Stimulated activated CD4-positive, alpha-beta T cell treated with anti-CD3 and anti-CD28 coated beads, Interleukin-1b, Interleukin-23, amount 100 ng/mL, for 1 hour (primary cell): ENCODE data around the gene TAF4.
"Not testable (repeated sequence)": the region's sequence is repeated elsewhere in the genome, so short reads cannot be mapped to it uniquely, and the experiment has no call there.

Experiments used
- DNase-seq, 2 donors: peaks; one replicate each; pipeline ENCODE4 v3.0.0-alpha.2; 2020; ENCODE audit warnings: low read depth in 2 of 2

Gene TAF4

DNA sequence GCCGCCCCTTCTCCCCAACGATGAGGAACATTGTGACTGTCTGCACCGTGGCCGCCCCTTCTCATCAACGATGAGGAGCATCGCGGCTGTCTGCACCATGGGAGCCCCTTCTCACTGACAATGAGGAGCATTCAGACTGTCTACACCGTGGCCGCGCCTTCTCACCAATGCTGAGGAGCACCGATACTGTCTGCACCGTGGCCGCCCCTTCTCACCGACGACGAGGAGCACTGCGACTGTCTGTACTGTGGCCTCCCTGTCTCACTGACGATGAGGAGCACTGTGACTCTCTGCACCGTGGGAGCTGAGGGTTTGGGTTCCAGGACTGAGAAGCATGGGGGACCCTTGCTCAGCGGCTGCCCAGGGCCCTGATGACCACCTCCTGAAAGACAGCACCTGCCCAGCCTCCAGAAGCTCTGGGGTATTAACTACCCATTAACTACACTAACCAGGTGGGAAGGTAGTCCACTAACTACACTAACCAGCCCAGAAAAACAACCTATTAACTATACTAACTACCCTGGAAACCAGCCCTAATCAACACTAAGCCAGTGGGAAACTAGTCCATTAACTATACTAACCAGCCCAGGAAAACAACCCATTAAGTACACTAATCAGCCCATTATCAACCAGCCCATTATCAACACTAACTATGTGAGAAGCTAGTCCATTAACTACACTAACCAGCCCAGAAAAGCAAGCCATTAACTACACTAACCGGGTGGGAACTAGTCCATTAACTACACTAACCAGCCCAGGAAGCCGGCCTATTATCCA is 116.9 kb downstream of the TAF4 start:
- no peak for DNase-seq

DNA sequence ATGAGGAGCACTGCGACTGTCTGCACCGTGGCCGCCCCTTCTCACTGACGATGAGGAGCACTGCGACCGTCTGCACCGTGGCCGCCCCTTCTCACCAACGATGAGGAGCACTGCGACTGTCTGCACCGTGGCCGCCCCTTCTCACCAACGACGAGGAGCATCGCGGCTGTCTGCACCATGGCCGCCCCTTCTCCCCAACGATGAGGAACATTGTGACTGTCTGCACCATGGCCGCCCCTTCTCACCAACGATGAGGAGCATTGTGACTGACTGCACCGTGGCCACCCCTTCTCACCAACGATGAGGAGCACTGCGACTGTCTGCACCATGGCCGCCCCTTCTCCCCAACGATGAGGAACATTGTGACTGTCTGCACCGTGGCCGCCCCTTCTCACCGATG is 117.6 kb downstream of the TAF4 start:
- not testable (repeated sequence) for DNase-seq

DNA sequence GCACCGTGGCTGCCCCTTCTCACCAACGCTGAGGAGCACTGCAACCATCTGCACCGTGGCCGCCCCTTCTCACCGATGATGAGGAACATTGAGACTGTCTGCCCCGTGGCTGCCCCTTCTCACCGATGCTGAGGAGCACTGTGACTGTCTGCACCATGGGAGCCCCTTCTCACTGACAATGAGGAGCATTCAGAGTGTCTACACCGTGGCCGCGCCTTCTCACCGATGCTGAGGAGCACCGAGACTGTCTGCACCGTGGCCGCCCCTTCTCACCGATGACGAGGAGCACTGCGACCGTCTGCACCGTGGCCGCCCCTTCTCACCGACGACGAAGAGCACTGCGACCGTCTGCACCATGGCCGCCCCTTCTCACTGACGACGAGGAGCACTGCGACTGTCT is 120.2 kb downstream of the TAF4 start:
- not testable (repeated sequence) for DNase-seq

DNA sequence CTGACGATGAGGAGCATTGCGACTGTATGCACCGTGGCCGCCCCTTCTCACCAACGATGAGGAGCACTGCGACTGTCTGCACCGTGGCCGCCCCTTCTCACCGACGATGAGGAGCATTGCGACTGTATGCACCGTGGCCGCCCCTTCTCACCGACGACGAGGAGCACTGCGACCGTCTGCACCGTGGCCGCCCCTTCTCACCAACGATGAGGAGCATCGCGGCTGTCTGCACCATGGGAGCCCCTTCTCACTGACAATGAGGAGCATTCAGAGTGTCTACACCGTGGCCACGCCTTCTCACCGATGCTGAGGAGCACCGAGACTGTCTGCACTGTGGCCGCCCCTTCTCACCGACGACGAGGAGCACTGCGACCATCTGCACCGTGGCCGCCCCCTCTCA is 120.7 kb downstream of the TAF4 start:
- not testable (repeated sequence) for DNase-seq

DNA sequence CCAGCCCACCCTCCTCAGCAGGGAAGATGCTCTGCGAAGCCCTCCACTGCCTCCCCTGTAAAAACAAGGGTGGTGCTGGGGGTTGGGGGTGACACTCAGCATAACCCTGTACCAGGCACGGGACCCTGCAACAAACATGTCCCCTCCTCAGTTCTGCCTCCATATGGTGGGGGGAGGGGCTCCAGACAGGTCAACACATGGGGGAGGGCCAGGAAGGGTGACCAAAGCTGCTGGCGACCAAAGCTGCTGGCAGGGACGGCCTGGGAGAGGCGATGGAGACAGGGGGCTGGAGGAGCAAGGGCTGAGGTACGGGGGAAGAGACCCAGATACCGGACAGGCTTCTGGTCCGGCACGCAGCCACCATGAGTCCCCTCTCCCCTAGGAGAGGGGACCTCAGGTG is 123.2 kb downstream of the TAF4 start:
- DNase-seq = no peak

DNA sequence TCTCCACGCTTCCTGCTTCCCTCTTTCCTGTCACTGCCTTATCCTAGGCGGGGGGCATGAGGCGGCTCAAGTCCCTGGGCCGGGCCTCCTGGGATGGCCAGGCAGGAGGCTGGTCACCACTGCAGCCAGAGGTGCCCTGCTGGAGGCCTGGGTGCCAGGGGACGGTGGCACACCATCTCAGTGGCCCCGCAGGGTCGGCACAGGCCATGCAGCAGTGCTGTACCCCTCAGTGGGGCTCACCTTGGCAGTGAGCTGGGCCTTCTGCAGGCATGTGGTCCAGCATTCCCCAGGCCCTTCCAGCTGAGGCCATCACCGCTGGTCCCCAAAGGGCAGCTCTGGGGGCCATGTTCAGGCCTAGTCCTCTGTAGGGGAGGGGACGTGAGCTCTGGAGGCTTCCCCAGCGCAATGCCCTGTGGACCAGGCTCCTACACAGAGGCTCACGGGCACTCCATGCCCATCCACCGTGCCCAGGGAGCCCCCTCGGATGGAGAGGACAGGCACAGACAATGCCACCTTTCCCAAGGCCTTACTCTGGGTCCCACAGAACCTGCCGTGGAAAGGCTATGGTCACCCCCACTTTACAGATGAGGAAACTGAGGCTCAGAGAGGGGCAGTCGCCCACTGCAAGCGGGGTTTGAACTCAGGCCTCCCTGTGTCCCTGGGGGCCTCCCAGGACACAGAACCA is 123.8 kb downstream of the TAF4 start:
- DNase-seq = no peak

DNA sequence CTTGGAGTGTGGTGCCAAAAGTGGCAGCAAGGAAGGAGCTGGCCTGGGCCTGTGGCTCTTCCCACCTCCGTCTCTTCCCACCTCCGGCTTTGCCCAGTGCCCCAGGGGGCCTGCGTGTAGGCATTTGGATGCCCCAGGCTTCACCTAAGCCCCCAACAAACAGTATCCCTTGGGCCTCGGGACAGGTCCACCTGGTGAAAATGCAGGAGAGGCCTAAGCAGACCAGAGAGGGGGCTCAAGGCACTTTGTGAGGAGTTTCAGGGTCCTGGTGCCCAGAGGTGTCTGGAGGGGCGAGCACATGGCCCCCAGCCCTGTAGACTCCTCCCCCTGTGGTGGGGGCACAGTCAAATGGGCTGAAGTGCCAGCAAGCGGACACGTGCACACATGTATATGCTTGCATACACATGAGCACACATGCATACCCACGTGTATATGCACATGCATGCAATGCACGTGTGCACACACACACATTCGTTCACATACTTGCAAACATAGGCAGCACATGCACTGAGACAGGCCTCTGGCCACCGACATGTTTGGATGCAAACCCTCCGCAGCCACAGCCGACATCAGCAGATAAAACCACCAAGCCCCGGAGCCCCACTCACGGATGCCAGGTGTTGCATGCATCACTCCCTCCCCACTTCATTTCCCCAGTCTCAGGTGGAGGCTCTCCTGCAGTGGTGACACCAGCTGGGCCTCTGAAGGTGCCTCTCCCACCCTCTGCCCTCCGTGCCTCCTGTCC is 124.5 kb downstream of the TAF4 start:
- DNase-seq = no peak

DNA sequence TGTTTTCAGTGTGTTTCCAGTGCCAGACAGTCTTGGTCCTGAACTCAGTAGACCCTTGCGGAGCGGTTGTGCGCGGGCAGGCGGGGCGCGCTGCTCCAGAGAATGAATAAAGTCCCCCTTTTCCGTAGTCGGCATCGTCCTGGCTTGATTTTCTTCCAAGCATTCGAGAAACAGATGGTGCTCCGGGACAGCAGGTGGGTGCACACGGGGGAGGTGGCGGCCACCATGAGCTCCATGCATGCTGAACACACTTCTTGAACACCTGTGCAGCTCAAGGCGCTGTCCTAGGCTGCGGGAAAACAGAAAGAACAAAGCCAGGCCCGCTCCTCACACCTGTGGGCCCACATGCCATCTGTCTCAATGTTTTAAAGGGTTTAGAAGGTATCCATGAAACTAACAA is 125.2 kb downstream of the TAF4 start:
- DNase-seq = no peak

DNA sequence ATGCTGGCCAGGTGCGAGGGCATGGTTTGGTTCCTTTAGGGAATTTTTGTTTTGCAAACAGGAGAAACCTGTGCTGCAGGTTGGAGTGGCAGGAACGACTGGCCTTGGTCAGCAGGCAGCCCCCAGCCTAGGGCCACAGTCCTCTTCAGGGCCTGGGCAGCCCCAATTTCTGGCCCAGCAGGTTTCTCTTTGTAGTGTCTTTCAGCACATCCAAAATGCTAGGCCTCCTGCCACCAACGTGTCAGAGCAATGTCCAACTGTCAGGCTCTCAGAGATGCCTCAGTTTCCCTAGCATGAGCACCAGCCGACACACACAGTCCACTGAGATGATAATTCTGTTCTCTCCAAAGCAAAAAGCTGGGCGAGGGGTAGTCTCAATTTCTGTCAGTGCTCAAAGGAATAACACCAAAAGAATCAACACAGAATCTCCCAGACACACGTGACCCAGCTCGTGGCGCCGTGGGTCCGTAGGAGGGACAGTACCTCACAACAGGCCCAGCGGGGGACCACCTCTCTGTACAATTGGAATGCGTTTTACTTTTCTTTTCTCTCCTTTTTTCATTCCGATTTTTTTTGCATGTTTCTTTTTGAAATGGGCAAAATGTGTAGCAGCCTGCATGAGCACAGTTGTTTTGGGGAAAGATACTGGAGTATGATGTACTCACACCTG is 125.9 kb downstream of the TAF4 start:
- no peak for DNase-seq

DNA sequence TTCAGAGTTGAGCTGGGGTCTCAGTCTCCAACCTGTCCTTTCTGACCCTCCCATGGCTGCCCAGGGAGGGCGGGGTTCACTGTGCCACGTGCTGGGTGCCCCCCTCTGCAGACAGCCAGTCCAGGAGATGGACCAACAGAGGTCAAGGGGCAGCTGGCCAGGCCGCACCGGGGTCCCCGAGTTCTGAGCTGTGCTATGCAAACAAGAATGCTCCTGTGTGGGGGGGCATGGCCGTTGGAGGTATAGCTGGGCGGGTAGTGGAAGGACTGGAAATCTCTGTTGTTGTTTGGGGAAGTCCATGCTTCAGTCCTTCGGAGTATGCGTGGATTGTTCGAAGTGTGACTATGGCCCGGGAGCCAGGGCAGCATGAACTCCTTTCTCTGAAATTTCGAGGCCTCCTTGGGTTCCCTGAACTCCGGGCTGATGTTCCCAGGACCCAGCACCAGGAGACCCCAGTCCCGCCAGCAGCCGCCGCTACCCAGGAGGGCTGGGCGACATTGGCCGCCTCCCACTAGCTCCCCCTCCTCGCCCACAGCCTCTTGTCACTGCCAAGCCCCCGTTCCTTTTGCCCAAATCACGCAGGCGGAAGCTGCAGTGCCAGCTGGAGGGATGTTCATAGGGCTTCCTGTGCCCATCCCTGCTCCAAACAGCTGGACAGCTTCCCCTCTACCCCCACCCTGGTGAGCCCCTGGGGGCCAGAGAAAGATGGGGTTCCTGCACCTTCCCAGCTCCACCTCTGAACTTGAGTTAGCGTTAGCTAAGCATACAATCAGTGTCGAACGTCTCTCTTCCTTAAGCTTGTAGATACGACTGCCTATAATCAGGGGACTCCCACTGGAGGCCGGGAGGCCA is 126.6 kb downstream of the TAF4 start:
- DNase-seq = no peak

DNA sequence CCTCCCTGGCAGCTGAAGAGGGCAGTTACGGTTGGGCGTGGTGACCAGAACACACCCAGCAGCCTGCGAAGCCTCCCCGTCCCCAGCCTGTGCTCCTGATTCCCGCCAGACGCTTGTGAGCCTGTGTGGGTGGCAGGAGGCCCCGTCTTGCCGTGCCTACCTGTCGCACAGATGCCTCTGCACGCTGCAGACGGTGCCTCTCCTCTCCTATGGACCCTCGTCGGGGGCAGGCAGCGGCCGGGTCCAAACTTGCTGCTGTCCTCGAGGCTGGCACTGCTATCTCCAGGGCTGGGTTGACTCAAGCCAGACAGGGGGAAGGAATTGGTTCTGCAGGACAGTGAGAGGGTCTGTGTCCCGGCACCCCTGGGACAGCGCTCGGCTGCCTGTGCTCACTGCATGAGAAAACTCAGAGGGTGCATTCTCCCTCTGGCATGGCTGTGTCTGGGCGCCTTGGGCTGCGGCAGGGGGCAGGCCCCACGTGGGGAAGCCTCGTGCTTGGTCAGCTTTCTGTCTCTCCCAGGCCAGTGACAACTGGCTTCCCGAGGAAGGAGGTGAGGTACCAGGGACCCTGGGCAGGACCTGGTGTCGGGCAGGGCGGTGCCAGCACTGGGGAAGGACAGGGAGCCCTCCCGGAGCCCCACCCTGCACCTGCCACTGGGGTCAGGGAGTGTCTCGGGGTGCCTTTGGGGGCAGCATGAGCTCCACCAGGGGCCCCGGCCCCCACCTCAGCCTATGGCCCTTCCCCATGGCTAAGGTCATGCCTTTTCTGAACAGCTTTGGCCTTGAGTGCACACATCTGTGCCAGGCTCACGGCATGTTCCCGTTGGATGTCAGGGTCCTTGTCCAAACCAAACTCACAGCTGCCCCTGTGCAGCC is 127.5 kb downstream of the TAF4 start:
- no peak for DNase-seq

DNA sequence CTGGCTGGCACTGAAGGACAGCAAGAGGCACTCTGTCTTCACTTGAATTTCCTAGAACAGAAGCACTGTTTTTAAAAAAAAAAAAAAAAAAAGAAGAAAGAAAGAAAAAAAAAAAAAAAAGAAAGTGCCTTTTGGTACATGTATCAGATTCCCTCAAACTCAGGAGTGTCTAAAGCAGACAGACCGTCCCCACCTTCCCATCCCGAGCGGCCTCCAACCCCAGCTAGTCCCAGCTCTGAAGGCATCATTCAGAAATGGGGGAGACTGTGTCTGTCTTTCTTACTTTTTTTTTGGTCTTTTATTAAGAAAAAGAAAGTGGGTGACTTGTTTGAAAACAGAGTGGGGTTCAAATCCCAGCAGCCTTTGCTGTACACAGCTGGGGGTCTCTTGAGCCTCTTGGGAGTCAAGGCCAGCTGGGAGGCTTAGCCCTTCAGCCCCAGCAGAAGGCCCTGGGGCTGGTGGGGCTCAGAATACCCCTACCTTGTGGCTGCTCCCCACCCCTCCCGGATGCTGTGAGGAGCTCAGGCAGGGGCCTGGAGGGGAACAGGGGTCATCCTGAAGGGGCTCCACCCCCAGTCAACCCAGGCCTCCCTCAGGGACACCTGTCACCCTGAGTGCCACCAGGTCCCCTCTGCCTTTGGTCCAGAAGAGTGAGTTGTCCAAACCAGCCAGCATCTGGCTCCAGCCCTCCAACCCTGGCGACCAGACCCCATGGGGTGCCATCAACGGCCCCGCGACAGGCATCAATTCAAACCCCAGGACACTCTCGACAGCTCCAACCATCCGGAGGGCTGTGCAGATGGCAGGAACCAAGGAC is 128.3 kb downstream of the TAF4 start:
- no peak for DNase-seq

DNA sequence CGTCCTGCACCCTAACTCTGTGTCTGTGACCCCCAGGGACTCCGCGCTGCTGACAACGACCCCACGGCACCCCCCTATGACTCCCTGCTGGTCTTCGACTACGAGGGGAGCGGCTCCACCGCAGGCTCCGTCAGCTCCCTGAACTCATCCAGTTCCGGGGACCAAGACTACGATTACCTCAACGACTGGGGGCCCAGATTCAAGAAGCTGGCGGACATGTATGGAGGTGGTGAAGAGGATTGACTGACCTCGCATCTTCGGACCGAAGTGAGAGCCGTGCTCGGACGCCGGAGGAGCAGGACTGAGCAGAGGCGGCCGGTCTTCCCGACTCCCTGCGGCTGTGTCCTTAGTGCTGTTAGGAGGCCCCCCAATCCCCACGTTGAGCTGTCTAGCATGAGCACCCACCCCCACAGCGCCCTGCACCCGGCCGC is 129.0 kb downstream of the TAF4 start:
- DNase-seq = no peak

DNA sequence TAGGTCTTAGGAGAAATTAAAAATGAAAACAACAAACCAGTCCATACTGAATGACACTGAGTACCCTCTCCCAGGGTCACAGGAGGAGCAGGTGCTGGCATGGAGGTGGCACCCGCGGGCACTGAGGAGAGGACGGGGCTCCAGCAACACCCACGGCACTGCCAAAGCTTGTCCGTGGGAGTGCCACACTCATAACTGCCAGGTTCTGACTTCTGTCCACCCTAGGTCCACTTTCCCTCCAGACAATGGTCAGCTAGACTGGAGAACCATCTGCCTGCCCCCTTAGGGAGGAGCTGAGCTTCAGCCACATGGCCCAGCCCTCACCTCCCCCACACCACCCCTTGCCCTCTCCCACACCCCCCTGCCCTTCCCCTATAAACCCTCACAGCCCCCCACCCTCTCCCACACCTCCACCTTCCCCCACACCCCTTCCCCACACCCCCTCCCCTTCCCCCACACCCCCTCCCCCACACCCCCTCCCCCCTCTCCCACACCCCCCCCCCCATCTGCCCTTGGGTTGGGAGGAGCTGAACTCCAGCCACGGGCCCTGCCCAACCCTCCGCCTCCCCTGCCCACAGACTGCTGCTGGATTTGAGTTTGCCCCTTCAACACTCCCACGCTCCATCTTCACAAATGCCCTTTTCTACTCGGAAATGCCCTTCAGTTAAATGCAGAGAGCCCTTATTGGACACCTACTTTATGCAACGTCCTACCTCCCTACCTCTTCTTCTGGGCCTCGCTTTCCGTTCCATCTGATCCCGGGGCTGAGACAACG is 129.6 kb downstream of the TAF4 start:
- DNase-seq = no peak

DNA sequence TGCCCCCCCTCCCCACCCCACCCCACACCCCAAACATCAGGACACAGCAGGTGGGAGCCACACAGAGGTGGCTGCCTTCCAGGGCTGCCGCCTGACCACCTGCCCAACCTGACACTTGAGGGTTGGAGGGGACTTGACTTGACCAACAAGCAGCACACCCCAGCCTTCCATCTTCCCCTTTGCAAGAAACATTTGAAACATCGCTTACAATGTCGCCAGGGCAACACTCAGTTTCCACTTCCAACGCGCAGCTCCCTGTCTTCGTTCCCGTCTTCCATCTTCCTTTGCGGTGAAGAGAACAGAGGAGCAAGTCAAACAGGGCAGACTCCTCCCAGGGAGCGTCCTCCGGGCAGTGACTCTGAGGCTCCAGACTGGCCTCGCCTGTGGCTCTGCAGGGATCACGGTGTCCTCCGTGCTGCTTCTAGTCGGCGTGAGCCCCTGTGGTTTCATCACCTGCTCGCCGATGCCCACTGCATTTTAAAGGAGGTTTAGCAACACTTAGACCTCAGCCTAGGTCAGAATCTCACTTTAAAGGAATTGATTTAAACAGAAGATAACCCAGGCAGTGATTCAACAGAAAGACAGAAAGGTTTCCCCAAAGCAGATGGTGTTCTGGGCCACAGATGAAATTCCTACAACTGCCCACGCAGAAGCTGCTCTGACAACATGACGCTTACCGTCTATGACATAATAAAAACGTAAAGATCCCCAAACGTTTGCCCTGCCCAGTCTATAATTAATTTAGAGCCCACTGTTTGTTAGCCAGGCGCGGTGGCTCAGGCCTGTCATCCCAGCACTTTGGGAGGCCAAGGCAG is 130.8 kb downstream of the TAF4 start:
- no peak for DNase-seq

DNA sequence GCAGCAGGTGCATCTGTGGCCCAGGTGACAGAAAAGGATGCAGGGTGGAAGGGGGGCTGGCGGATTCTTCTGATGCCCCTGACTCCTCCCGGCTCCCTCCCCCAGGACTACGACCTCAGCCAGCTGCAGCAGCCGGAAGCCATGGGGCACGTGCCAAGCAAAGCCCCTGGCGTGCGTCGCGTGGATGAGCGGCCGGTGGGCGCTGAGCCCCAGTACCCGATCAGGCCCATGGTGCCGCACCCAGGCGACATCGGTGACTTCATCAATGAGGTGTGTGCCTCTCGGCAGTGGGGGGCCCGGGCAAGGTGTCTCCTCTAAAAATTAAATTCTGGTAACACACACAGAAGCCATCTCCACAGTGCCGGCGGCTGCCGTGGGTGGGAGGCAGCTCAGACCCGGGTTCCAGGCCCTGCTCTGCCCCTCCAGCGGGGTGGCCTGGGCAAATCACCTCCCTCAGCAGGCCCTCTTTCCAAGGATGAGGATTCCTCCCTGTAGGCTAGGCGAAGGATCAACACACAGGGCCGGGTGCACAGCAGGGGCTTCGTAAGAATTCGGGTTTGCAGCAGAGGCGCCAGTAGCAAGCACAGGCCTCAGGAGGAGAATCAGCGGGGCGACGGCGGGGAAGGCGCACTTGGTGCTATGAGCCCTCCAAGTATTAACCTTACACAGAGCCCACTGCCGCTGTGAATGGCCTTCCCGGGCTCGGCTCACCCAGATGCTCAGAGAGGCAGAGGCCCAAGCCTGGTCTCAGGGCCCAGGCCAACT is 131.5 kb downstream of the TAF4 start:
- DNase-seq = no peak

DNA sequence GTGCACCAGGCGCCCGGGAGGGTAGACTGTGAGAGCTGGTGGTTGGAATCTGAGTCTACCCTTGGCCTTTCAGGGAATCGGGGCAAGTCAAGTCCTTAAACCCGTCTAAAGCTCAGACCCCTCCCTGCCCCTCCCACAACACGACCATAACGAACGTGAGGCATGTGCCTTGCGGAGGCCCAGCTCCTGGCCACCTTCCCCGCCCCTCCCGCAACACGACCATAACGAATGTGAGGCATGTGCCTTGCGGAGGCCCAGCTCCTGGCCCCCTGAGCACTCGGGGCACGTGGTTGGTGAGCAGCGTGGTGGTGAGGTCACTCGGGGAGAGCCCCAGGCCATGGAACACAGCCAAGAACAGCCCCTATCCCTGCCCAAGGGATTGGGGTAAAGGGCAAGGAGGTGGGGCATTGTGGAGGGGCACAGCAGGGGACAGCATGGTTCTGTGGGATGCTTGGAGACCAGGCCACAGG is 132.2 kb downstream of the TAF4 start:
- no peak for DNase-seq
